Activated naive CD8-positive, alpha-beta T cell treated with anti-CD3 and anti-CD28 coated beads, Interleukin-2, amount 10 ng/mL, durations not matched to agents 7 days and 5 days (primary cell): ENCODE results near the gene KY. TPM values are rescaled to one million over a fixed set of nuclear protein-coding genes. Genes with fewer than 3 reads are reported as not detected.

Experiments used
- ATAC-seq: fragments of 150-1000 bp; cut with Tn5 transposase; one replicate; pipeline ENCODE4 v1.10.0; 2021; ENCODE audit warnings: low read depth, moderate library complexity
- POLR2A ChIA-PET: fragments of 350-600 bp; sonication (Branson Sonifier 250); formaldehyde crosslinking; loops from one replicate; lab custom pipeline; 2021; ENCODE audit warnings: antibody characterized with exemption; lab: Charles Lee
- DNase-seq: peaks from one replicate; pipeline ENCODE4 v3.0.0; 2021
- H3K27ac Mint-ChIP-seq: one replicate; pipeline ENCODE4 v1.8.0; 2022; ENCODE audit warnings: mild to moderate bottlenecking, mixed read lengths
- H3K27me3 Mint-ChIP-seq: one replicate; pipeline ENCODE4 v1.8.0; 2022; ENCODE audit warnings: mild to moderate bottlenecking, moderate library complexity, mixed read lengths
- H3K36me3 Mint-ChIP-seq: one replicate; pipeline ENCODE4 v1.8.0; 2021; ENCODE audit warnings: mild to moderate bottlenecking, mixed read lengths
- H3K4me1 Mint-ChIP-seq: one replicate; pipeline ENCODE4 v1.8.0; 2021; ENCODE audit warnings: mixed read lengths
- H3K4me3 Mint-ChIP-seq: one replicate; pipeline ENCODE4 v1.8.0; 2022; ENCODE audit warnings: mild to moderate bottlenecking, moderate library complexity, mixed read lengths
- H3K9me3 Mint-ChIP-seq: one replicate; pipeline ENCODE4 v1.8.0; 2021; ENCODE audit warnings: mixed read lengths
- total RNA-seq, 2 experiments: library from RNA; stranded (reverse); gene quantifications; one replicate each; pipeline ENCODE4 v1.2.3, GENCODE V29; 2021

The KY gene
- total RNA-seq, 2 experiments from 2014 or later: not detected

GRCh38 chr3:134682196-134682880 is 31.5 kb upstream of the KY start:
- DNase-seq: no peak
- Mint-ChIP-seq H3K4me1 (no peaks in the 10 kb centered on the region), H3K9me3 (no peaks in the 10 kb centered on the region), H3K27ac (peak overlapping the region; percentile 34), H3K4me3 (no peak overlapping the region), H3K27me3 (peaks cover 3% of the 10 kb centered on the region), H3K36me3 (no peaks in the 10 kb centered on the region)
- no peak for ATAC-seq
- POLR2A ChIA-PET: no interaction called here

- no peaks in the 10 kb centered on the region for H3K36me3 Mint-ChIP-seq
- DNase-seq: no peak
- no peaks in the 10 kb centered on the region for H3K9me3 Mint-ChIP-seq
- peaks cover 3% of the 10 kb centered on the region for H3K27me3 Mint-ChIP-seq
- POLR2A ChIA-PET: no interaction called here
- ATAC-seq: no peak
- H3K27ac Mint-ChIP-seq: no peak overlapping the region
- H3K4me1 Mint-ChIP-seq: peaks cover 2% of the 10 kb centered on the region
- H3K4me3 Mint-ChIP-seq: no peak overlapping the region
Observed at GRCh38 chr3:134681522-134681900, 30.7 kb upstream of the KY start.

GRCh38 chr3:134680796-134681521 is 30.1 kb upstream of the KY start:
- DNase-seq (no peak), ATAC-seq (no peak)
- H3K4me1 Mint-ChIP-seq: peaks cover 2% of the 10 kb centered on the region
- POLR2A ChIA-PET: no interaction called here
- no peak overlapping the region for H3K27ac Mint-ChIP-seq
- peaks cover 3% of the 10 kb centered on the region for H3K27me3 Mint-ChIP-seq
- no peaks in the 10 kb centered on the region for H3K9me3 Mint-ChIP-seq
- H3K4me3 Mint-ChIP-seq: no peak overlapping the region
- H3K36me3 Mint-ChIP-seq: no peaks in the 10 kb centered on the region

- Mint-ChIP-seq H3K27ac (no peak overlapping the region), H3K36me3 (no peaks in the 10 kb centered on the region), H3K4me3 (no peak overlapping the region), H3K4me1 (peaks cover 2% of the 10 kb centered on the region), H3K27me3 (peaks cover 8% of the 10 kb centered on the region), H3K9me3 (peaks cover 10% of the 10 kb centered on the region)
- DNase-seq (no peak), ATAC-seq (no peak)
- POLR2A ChIA-PET: no interaction called here
Observed at GRCh38 chr3:134677987-134678308, 27.1 kb upstream of the KY start.

GRCh38 chr3:134677196-134677986 is 26.6 kb upstream of the KY start:
- ATAC-seq (no peak), DNase-seq (no peak)
- Mint-ChIP-seq H3K27me3 (peaks cover 8% of the 10 kb centered on the region), H3K36me3 (no peaks in the 10 kb centered on the region), H3K4me3 (no peak overlapping the region), H3K4me1 (peaks cover 2% of the 10 kb centered on the region), H3K27ac (no peak overlapping the region), H3K9me3 (peaks cover 10% of the 10 kb centered on the region)
- POLR2A ChIA-PET: no interaction called here

GRCh38 chr3:134675726-134676256 is 25.0 kb upstream of the KY start:
- Mint-ChIP-seq H3K4me1 (peaks cover 2% of the 10 kb centered on the region), H3K36me3 (no peaks in the 10 kb centered on the region), H3K27me3 (peaks cover 7% of the 10 kb centered on the region), H3K27ac (no peak overlapping the region), H3K4me3 (no peak overlapping the region), H3K9me3 (peaks cover 10% of the 10 kb centered on the region)
- ATAC-seq (no peak), DNase-seq (no peak)
- POLR2A ChIA-PET: no interaction called here

- POLR2A ChIA-PET: no interaction called here
- Mint-ChIP-seq H3K4me3 (no peak overlapping the region), H3K9me3 (peaks cover 10% of the 10 kb centered on the region), H3K36me3 (no peaks in the 10 kb centered on the region), H3K27me3 (peaks cover 8% of the 10 kb centered on the region), H3K4me1 (peaks cover 2% of the 10 kb centered on the region), H3K27ac (no peak overlapping the region)
- DNase-seq (no peak), ATAC-seq (no peak)
Observed at GRCh38 chr3:134672571-134672970, 21.7 kb upstream of the KY start.

GRCh38 chr3:134667956-134668355 is 17.1 kb upstream of the KY start:
- H3K27ac Mint-ChIP-seq: no peak overlapping the region
- no peak overlapping the region for H3K4me3 Mint-ChIP-seq
- H3K4me1 Mint-ChIP-seq: no peaks in the 10 kb centered on the region
- H3K9me3 Mint-ChIP-seq: no peaks in the 10 kb centered on the region
- H3K36me3 Mint-ChIP-seq: no peaks in the 10 kb centered on the region
- H3K27me3 Mint-ChIP-seq: peaks cover 10% of the 10 kb centered on the region
- ATAC-seq (no peak), DNase-seq (no peak)
- POLR2A ChIA-PET: no interaction called here

- no peak for DNase-seq
- ATAC-seq: no peak
- no peaks in the 10 kb centered on the region for H3K9me3 Mint-ChIP-seq
- H3K4me3 Mint-ChIP-seq: no peak overlapping the region
- H3K27ac Mint-ChIP-seq: no peak overlapping the region
- H3K4me1 Mint-ChIP-seq: no peaks in the 10 kb centered on the region
- H3K27me3 Mint-ChIP-seq: peaks cover 10% of the 10 kb centered on the region
- POLR2A ChIA-PET: no interaction called here
- no peaks in the 10 kb centered on the region for H3K36me3 Mint-ChIP-seq
Observed at GRCh38 chr3:134667406-134667805, 16.6 kb upstream of the KY start.

GRCh38 chr3:134666885-134667284 is 16.1 kb upstream of the KY start:
- no peak overlapping the region for H3K27ac Mint-ChIP-seq
- no peak for DNase-seq
- no peak for ATAC-seq
- H3K27me3 Mint-ChIP-seq: peaks cover 10% of the 10 kb centered on the region
- H3K4me3 Mint-ChIP-seq: no peak overlapping the region
- no peaks in the 10 kb centered on the region for H3K36me3 Mint-ChIP-seq
- no peaks in the 10 kb centered on the region for H3K4me1 Mint-ChIP-seq
- POLR2A ChIA-PET: no interaction called here
- H3K9me3 Mint-ChIP-seq: no peaks in the 10 kb centered on the region

GRCh38 chr3:134666466-134666865 is 15.6 kb upstream of the KY start:
- Mint-ChIP-seq H3K9me3 (peaks cover under 1% of the 10 kb centered on the region), H3K4me3 (no peak overlapping the region), H3K4me1 (no peaks in the 10 kb centered on the region), H3K36me3 (no peaks in the 10 kb centered on the region), H3K27me3 (peaks cover 9% of the 10 kb centered on the region), H3K27ac (no peak overlapping the region)
- DNase-seq: no peak
- no peak for ATAC-seq
- POLR2A ChIA-PET: no interaction called here

GRCh38 chr3:134666052-134666451 is 15.2 kb upstream of the KY start:
- H3K4me1 Mint-ChIP-seq: no peaks in the 10 kb centered on the region
- DNase-seq (no peak), ATAC-seq (no peak)
- H3K4me3 Mint-ChIP-seq: no peak overlapping the region
- H3K9me3 Mint-ChIP-seq: peaks cover 2% of the 10 kb centered on the region
- no peak overlapping the region for H3K27ac Mint-ChIP-seq
- POLR2A ChIA-PET: no interaction called here
- H3K36me3 Mint-ChIP-seq: no peaks in the 10 kb centered on the region
- peaks cover 9% of the 10 kb centered on the region for H3K27me3 Mint-ChIP-seq

GRCh38 chr3:134665243-134665642 is 14.4 kb upstream of the KY start:
- POLR2A ChIA-PET: no interaction called here
- no peak overlapping the region for H3K27ac Mint-ChIP-seq
- H3K36me3 Mint-ChIP-seq: no peaks in the 10 kb centered on the region
- peaks cover 11% of the 10 kb centered on the region for H3K27me3 Mint-ChIP-seq
- peaks cover 2% of the 10 kb centered on the region for H3K9me3 Mint-ChIP-seq
- ATAC-seq: no peak
- H3K4me1 Mint-ChIP-seq: no peaks in the 10 kb centered on the region
- DNase-seq: no peak
- H3K4me3 Mint-ChIP-seq: no peak overlapping the region
